OCI-LY1 (cell line): ENCODE measurements around the gene RAPGEF2.

Experiments used
- H2AFZ ChIP-seq: fragments of 200-600 bp; sonication (generic), shearing (Covaris generic); 2 replicates; pipeline ENCODE4 v1.6.0; 2014; ENCODE audit warnings: antibody characterized with exemption, mild to moderate bottlenecking, low read length
- H3F3A ChIP-seq: fragments of 200-600 bp; sonication (generic), shearing (Covaris generic); 2 replicates; pipeline ENCODE4 v1.6.0; 2014; ENCODE audit warnings: mild to moderate bottlenecking, antibody characterized with exemption, low read length, moderate library complexity; ENCODE audit not compliant: insufficient read depth
- H3K27ac ChIP-seq: fragments of 200-600 bp; sonication (generic); 2 replicates; pipeline ENCODE4 v1.5.1; 2014; ENCODE audit warnings: low read length, mixed run types, mild to moderate bottlenecking, low read depth; ENCODE audit not compliant: poor library complexity, severe bottlenecking
- H3K27me3 ChIP-seq: fragments of 200-600 bp; sonication (generic); 2 replicates; pipeline ENCODE4 v1.6.0; 2014; ENCODE audit warnings: antibody characterized with exemption, mild to moderate bottlenecking, low read length, moderate library complexity; ENCODE audit not compliant: insufficient read depth
- H3K36me3 ChIP-seq: fragments of 200-600 bp; sonication (generic); 2 replicates; pipeline ENCODE4 v1.6.1; 2014; ENCODE audit warnings: mild to moderate bottlenecking, antibody characterized with exemption, low read length, moderate library complexity, mixed read lengths; ENCODE audit not compliant: insufficient read depth
- H3K4me1 ChIP-seq: fragments of 200-600 bp; sonication (generic); 2 replicates; pipeline ENCODE4 v1.5.1; 2014; ENCODE audit warnings: mild to moderate bottlenecking, low read length, moderate library complexity; ENCODE audit not compliant: insufficient read depth, severe bottlenecking
- H3K4me2 ChIP-seq: fragments of 200-600 bp; sonication (generic), shearing (Covaris generic); 2 replicates; pipeline ENCODE4 v1.6.1; 2014; ENCODE audit warnings: low read length
- H3K4me3 ChIP-seq: fragments of 200-600 bp; sonication (generic); 2 replicates; pipeline ENCODE4 v1.5.1; 2014; ENCODE audit warnings: low read length, low read depth, mild to moderate bottlenecking, mixed read lengths; ENCODE audit not compliant: poor library complexity, severe bottlenecking
- H3K79me2 ChIP-seq: fragments of 200-600 bp; shearing (Covaris generic); 2 replicates; pipeline ENCODE4 v1.6.1; 2016; ENCODE audit warnings: mixed run types, low read length, mixed read lengths; ENCODE audit not compliant: insufficient read depth
- H3K9ac ChIP-seq: fragments of 200-600 bp; sonication (generic), shearing (Covaris generic); 2 replicates; pipeline ENCODE4 v1.6.1; 2014; ENCODE audit warnings: mild to moderate bottlenecking, low read length, mixed read lengths
- H3K9me2 ChIP-seq: fragments of 200-600 bp; sonication (generic), shearing (Covaris generic); 2 replicates; pipeline ENCODE4 v1.6.1; 2014; ENCODE audit warnings: low read depth, mild to moderate bottlenecking, low read length, mixed read lengths
- H3K9me3 ChIP-seq: fragments of 200-600 bp; shearing (Covaris generic); 2 replicates; pipeline ENCODE4 v1.6.1; 2014; ENCODE audit warnings: low read length, mixed read lengths
- H4K20me1 ChIP-seq: fragments of 200-600 bp; sonication (generic), shearing (Covaris generic); 2 replicates; pipeline ENCODE4 v1.6.0; 2016; ENCODE audit warnings: mild to moderate bottlenecking, low read length; ENCODE audit not compliant: insufficient read depth
- EZH2 ChIP-seq: fragments of 200-600 bp; sonication (generic), shearing (Covaris generic); IDR thresholded peaks from 2 replicates; pipeline ENCODE4 v1.8.0; 2017; ENCODE audit warnings: borderline replicate concordance, mixed run types, mild to moderate bottlenecking, antibody characterized with exemption, low read length, moderate library complexity, mixed read lengths
- TF ChIP-seq, protein P1 (sequence below): fragments of 200-600 bp; sonication (generic), shearing (Covaris generic); IDR thresholded peaks from 2 replicates; pipeline ENCODE4 v1.5.1; 2017; ENCODE audit warnings: mild to moderate bottlenecking, antibody characterized with exemption, low read length, moderate library complexity, mixed read lengths

RAPGEF2 gene

DNA sequence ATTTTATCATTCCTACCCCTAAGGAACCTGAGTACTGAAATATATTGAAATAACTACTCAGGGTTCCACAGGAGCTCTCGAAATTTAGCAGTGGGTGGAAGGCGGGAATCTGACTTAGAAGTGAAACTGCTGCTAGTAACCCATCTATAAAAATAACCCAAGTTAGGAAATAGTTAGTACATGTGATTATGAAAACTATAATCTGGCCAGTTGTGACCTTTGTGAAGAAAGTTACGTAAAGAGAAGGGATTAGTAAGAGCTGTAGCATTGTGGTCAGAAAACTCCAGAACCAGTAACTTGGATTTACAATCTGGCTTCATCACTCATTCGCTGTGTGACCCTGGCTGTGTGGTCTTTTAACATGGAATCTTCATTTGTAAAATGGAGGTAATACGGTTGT, 175.5 kb downstream of the RAPGEF2 start:
- Histone ChIP-seq H3K79me2 (no peaks in the 10 kb centered on the region), H3K4me2 (no peak overlapping the region), H3K4me1 (no peaks in the 10 kb centered on the region), H3K27ac (no peak overlapping the region), H4K20me1 (no peaks in the 10 kb centered on the region), H3K9me2 (no peaks in the 10 kb centered on the region), H3K27me3 (no peaks in the 10 kb centered on the region), H3K4me3 (no peak overlapping the region), H3K9ac (no peak overlapping the region), H3K36me3 (no peaks in the 10 kb centered on the region), H2AFZ (no peak overlapping the region), H3K9me3 (no peaks in the 10 kb centered on the region), H3F3A (no peaks in the 10 kb centered on the region)
- TF ChIP-seq, protein P1, sequence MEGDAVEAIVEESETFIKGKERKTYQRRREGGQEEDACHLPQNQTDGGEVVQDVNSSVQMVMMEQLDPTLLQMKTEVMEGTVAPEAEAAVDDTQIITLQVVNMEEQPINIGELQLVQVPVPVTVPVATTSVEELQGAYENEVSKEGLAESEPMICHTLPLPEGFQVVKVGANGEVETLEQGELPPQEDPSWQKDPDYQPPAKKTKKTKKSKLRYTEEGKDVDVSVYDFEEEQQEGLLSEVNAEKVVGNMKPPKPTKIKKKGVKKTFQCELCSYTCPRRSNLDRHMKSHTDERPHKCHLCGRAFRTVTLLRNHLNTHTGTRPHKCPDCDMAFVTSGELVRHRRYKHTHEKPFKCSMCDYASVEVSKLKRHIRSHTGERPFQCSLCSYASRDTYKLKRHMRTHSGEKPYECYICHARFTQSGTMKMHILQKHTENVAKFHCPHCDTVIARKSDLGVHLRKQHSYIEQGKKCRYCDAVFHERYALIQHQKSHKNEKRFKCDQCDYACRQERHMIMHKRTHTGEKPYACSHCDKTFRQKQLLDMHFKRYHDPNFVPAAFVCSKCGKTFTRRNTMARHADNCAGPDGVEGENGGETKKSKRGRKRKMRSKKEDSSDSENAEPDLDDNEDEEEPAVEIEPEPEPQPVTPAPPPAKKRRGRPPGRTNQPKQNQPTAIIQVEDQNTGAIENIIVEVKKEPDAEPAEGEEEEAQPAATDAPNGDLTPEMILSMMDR, result no peak
- no peak for TF ChIP-seq EZH2

DNA sequence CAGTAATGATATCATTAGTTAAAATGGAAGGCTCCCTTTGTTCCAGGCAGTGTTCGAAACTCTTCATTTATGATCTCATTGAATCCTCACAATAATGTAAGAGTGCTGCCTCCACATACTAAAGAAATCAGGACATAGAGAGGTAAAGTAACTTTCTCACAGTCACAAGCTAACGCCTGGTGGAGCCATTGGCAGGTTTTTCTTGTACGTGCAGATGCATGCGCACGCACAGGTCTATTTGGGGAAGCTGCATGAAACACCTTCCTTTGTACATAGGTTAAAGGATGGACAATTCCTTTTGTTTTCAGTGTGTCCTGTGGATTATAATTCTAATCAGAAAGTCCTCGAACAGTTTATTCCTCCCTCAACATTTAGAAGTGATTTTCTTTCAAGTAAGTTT, 176.2 kb downstream of the RAPGEF2 start:
- Histone ChIP-seq H4K20me1 (no peaks in the 10 kb centered on the region), H2AFZ (no peak overlapping the region), H3K4me3 (no peak overlapping the region), H3K27ac (no peak overlapping the region), H3K79me2 (no peaks in the 10 kb centered on the region), H3K4me2 (no peak overlapping the region), H3K9ac (no peak overlapping the region), H3K4me1 (no peaks in the 10 kb centered on the region), H3K36me3 (no peaks in the 10 kb centered on the region), H3K9me3 (no peaks in the 10 kb centered on the region), H3K9me2 (no peaks in the 10 kb centered on the region), H3F3A (no peaks in the 10 kb centered on the region), H3K27me3 (no peaks in the 10 kb centered on the region)
- no peak for TF ChIP-seq EZH2
- TF ChIP-seq, protein P1, result no peak

DNA sequence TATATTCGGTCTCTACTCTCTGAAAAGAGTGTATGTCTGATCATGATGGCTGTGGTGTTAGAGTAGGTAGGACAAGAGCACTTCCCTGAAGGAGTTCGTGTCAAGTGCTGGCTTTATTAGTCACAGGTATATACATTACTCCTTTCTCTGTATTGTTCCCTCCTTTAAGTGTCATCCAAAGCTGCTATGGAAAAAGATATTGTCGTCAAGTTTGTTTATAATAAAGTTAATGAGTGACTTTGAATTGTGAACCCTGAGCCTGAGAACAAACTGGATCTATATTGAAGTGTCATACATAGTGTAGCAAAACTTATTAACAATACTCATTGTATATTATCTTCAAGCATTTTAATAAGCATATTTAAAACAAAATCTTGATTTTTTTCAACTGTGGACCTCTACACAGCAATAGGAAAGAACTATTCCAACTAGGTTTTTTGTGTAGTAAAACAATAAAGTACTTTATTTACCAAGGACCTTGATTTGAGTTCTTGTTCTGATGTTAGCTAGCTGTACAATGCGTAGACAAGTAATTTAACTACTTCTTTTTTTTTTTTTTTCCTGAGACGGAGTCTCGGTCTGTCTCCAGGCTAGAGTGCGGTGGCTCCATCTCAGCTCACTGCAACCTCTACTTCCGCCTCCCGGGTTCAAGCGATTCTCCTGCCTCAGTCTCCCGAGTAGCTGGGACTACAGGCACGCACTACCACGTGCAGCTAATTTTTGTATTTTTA, 177.7 kb downstream of the RAPGEF2 start:
- no peak overlapping the region for H2AFZ ChIP-seq
- H3K27ac ChIP-seq, result no peak overlapping the region
- no peaks in the 10 kb centered on the region for H3K27me3 ChIP-seq
- H4K20me1 ChIP-seq, result no peaks in the 10 kb centered on the region
- no peak overlapping the region for H3K4me2 ChIP-seq
- no peaks in the 10 kb centered on the region for H3K79me2 ChIP-seq
- no peaks in the 10 kb centered on the region for H3F3A ChIP-seq
- no peak overlapping the region for H3K9ac ChIP-seq
- H3K36me3 ChIP-seq, result no peaks in the 10 kb centered on the region
- no peaks in the 10 kb centered on the region for H3K9me2 ChIP-seq
- H3K9me3 ChIP-seq, result no peaks in the 10 kb centered on the region
- no peaks in the 10 kb centered on the region for H3K4me1 ChIP-seq
- no peak overlapping the region for H3K4me3 ChIP-seq
- no peak for TF ChIP-seq EZH2
- TF ChIP-seq, protein P1, result no peak
